Spleen (tissue), 11 donors: ENCODE data around the gene IL13. TPM values are rescaled to one million over a fixed set of nuclear protein-coding genes. Genes with fewer than 3 reads are reported as not detected.

ENCODE experiments used
- DNase-seq: peaks from one replicate; pipeline ENCODE4 v3.0.0-alpha.2; 2020
- H3K27ac ChIP-seq, 8 donors: fragments of 200-600 bp; sonication (generic) in 7 of 8; 1 replicate in 4 of 8; 2 replicates in 4 of 8; pipeline versions ENCODE4 v1.5.0 to v1.8.0; 2016 to 2021; ENCODE audit warnings: inconsistent platforms in 4 of 8, mild to moderate bottlenecking in 4 of 8, moderate library complexity in 1 of 8
- H3K27me3 ChIP-seq, 7 donors: fragments of 200-600 bp; sonication (generic) in 6 of 7; replicated peaks in 1 of 7; 1 replicate in 4 of 7; 2 replicates in 3 of 7; pipeline versions ENCODE4 v1.5.0 to v1.8.0; 2016 to 2021; ENCODE audit warnings: inconsistent platforms in 3 of 7, mild to moderate bottlenecking in 1 of 7
- H3K36me3 ChIP-seq, 6 donors: fragments of 200-600 bp; sonication (generic) in 5 of 6; 1 replicate in 4 of 6; 2 replicates in 2 of 6; pipeline versions ENCODE4 v1.5.0 to v1.8.0; 2016 to 2021; ENCODE audit warnings: inconsistent platforms in 2 of 6
- H3K4me1 ChIP-seq, 6 donors: fragments of 200-600 bp; sonication (generic) in 5 of 6; 1 replicate in 3 of 6; 2 replicates in 3 of 6; pipeline versions ENCODE4 v1.5.0 to v1.8.0; 2016 to 2021; ENCODE audit warnings: inconsistent platforms in 3 of 6
- H3K4me3 ChIP-seq, 8 donors: fragments of 200-600 bp; sonication (generic) in 7 of 8; 1 replicate in 4 of 8; 2 replicates in 4 of 8; pipeline versions ENCODE4 v1.5.0 to v1.8.0; 2016 to 2021; ENCODE audit warnings: inconsistent platforms in 4 of 8, mild to moderate bottlenecking in 4 of 8, moderate library complexity in 2 of 8
- H3K9me3 ChIP-seq, 8 donors: fragments of 200-600 bp; sonication (generic) in 7 of 8; 1 replicate in 4 of 8; 2 replicates in 4 of 8; pipeline versions ENCODE4 v1.5.0 to v1.8.0; 2016 to 2021; ENCODE audit warnings: inconsistent platforms in 4 of 8
- CTCF ChIP-seq, 11 experiments: fragments of 200-600 bp in 7 of 11; fragments of 450-650 bp in 4 of 11; sonication (generic) in 4 of 11; IDR thresholded peaks in 8 of 11; conservative IDR thresholded peaks in 3 of 11; 1 replicate in 7 of 11; 2 replicates in 4 of 11; pipeline versions ENCODE4 v1.4.0 to v1.8.0; 2016 to 2021; ENCODE audit warnings: antibody characterized with exemption in 11 of 11, inconsistent platforms in 4 of 11, mild to moderate bottlenecking in 1 of 11
- POLR2A ChIP-seq, 3 donors: fragments of 450-650 bp; IDR thresholded peaks; one replicate each; pipeline ENCODE4 v1.5.1; 2017; ENCODE audit warnings: antibody characterized with exemption in 3 of 3, mild to moderate bottlenecking in 1 of 3
- POLR2AphosphoS5 ChIP-seq, 3 donors: sonication (generic); formaldehyde crosslinking; IDR thresholded peaks; one replicate each; pipeline ENCODE4 v1.5.1; 2017; ENCODE audit warnings: antibody characterized with exemption in 3 of 3
- WGBS, 5 donors: extraction: QIAGEN DNeasy Blood & Tissue Kit in 3 of 5; methylation state at CpG; one replicate each; pipeline versions ENCODE4 v1.1.5 to v1.1.7; 2013 to 2018; 5-methylcytosine and 5-hydroxymethylcytosine counted together
- intact Hi-C: fragments of 100-400 bp; cut with DNase I; formaldehyde crosslinking; loops from one replicate; pipeline ENCODE4 v1.15.0; 2023; ENCODE audit warnings: low total_unique reads
- polyA plus RNA-seq, 3 donors: library from polyadenylated mRNA; stranded (reverse); fragments of 200-250 nt; gene quantifications; one replicate each; pipeline ENCODE4 v1.2.1, GENCODE V29; 2013
- total RNA-seq, 7 donors: library from RNA; depleted of rRNA in 3 of 7; stranded (reverse); fragments of >200 nt in 3 of 7; fragmentation: NEBNext Ultra II Directional in 4 of 7; extraction: Animal tissue kit (Norgen Biotek cat#: 25700) in 4 of 7; gene quantifications; one replicate each; pipeline versions ENCODE4 v1.1.0 to v1.2.1, GENCODE V29; 2016 to 2021
- donor health status: healthy with polysubstance abuse.
- donor health status: DM: no; HTN: no; CAD: no; lungs with moderate emphysema.
- donor health status: DM: no; HTN: no; CAD: no.
- donor health status: Bipolar disorder and iron deficiency.
- donor health status: healthy.
- donor health status: DM: no; HTN: no; CAD: no.
- donor health status: DM: yes; HTN: yes; CAD: no.

The IL13 gene
- total and polyA plus RNA-seq, 10 donors, result 0.06 to 0.07 TPM; not detected in 8

- intact Hi-C loops, result no loop called here
- H3K36me3 ChIP-seq, result no peaks in the 10 kb centered on the region
- peaks cover 0 to 23% (median 4%) of the 10 kb centered on the region in 6 donors for H3K4me1 ChIP-seq
- H3K27me3 ChIP-seq, result no peaks in the 10 kb centered on the region
- H3K9me3 ChIP-seq, result no peaks in the 10 kb centered on the region
- no peak for TF ChIP-seq POLR2A (IDR thresholded peaks at IDR 0.05)
- no peak for TF ChIP-seq POLR2AphosphoS5 (IDR thresholded peaks at IDR 0.05)
- TF ChIP-seq CTCF (IDR thresholded peaks at IDR 0.05 in 8 of 11, conservative IDR thresholded peaks at IDR 0.05 in 3 of 11), result no peak
- no peak overlapping the region for H3K27ac ChIP-seq
- 86 to 92% (median 87%) methylated on average over 6 of the region's 6 CpGs for WGBS, 5 donors
- H3K4me3 ChIP-seq, result no peak overlapping the region
- DNase-seq, result no peak
Measured at GRCh38 chr5:132684491-132684890, 26.5 kb downstream of the IL13 start.

- H3K27ac ChIP-seq, result no peak overlapping the region
- H3K9me3 ChIP-seq, result no peaks in the 10 kb centered on the region
- no peak for TF ChIP-seq POLR2AphosphoS5 (IDR thresholded peaks at IDR 0.05)
- no peaks in the 10 kb centered on the region for H3K27me3 ChIP-seq
- intact Hi-C loops, result no loop called here
- no peak overlapping the region for H3K4me3 ChIP-seq
- no peaks in the 10 kb centered on the region for H3K36me3 ChIP-seq
- H3K4me1 ChIP-seq, result peaks cover 0 to 23% (median 4%) of the 10 kb centered on the region in 6 donors
- WGBS, 5 donors, result 85 to 91% (median 88%) methylated on average over 12 of the region's 12 CpGs
- DNase-seq, result no peak
Measured at GRCh38 chr5:132684922-132685720, 27.1 kb downstream of the IL13 start.

- Histone ChIP-seq H3K4me3 (no peak overlapping the region), H3K27ac (no peak overlapping the region), H3K36me3 (no peaks in the 10 kb centered on the region), H3K9me3 (no peaks in the 10 kb centered on the region), H3K27me3 (no peaks in the 10 kb centered on the region), H3K4me1 (peaks cover 0 to 20% (median 4%) of the 10 kb centered on the region in 6 donors)
- no peak for DNase-seq
- intact Hi-C loops, result no loop called here
- TF ChIP-seq CTCF (IDR thresholded peaks at IDR 0.05 in 8 of 11, conservative IDR thresholded peaks at IDR 0.05 in 3 of 11), result no peak
- TF ChIP-seq POLR2AphosphoS5 (IDR thresholded peaks at IDR 0.05), result no peak
- WGBS, 5 donors, result 91 to 98% (median 96%) methylated on average over 3 of the region's 3 CpGs
Measured at GRCh38 chr5:132686193-132686592, 28.2 kb downstream of the IL13 start.

- no peak for TF ChIP-seq POLR2AphosphoS5 (IDR thresholded peaks at IDR 0.05)
- TF ChIP-seq POLR2A (IDR thresholded peaks at IDR 0.05), result no peak
- TF ChIP-seq CTCF (IDR thresholded peaks at IDR 0.05 in 8 of 11, conservative IDR thresholded peaks at IDR 0.05 in 3 of 11), result no peak
- H3K27me3 ChIP-seq, result no peaks in the 10 kb centered on the region
- H3K4me1 ChIP-seq, result peaks cover 0 to 16% (median 4%) of the 10 kb centered on the region in 6 donors
- H3K9me3 ChIP-seq, result no peaks in the 10 kb centered on the region
- intact Hi-C loops, result no loop called here
- H3K36me3 ChIP-seq, result no peaks in the 10 kb centered on the region
- 64 to 82% (median 77%) methylated on average over 5 of the region's 5 CpGs for WGBS, 5 donors
- no peak overlapping the region for H3K27ac ChIP-seq
- no peak overlapping the region for H3K4me3 ChIP-seq
- no peak for DNase-seq
Measured at GRCh38 chr5:132687995-132688394, 30.0 kb downstream of the IL13 start.
